Hepatocyte (in vitro differentiated cells): Measurements from ENCODE around the gene DCP2.

Experiments used
- CTCF ChIP-seq: fragments of 200-600 bp; sonication (generic); IDR thresholded peaks from 2 replicates; pipeline ENCODE4 v1.5.1; 2016; ENCODE audit warnings: antibody characterized with exemption, mild to moderate bottlenecking; ENCODE audit not compliant: poor library complexity
- EZH2 ChIP-seq: fragments of 200-600 bp; sonication (generic); IDR thresholded peaks from 2 replicates; pipeline ENCODE4 v1.6.1; 2016; ENCODE audit warnings: antibody characterized with exemption, mild to moderate bottlenecking, borderline replicate concordance

- no peak for TF ChIP-seq EZH2
- no peak for TF ChIP-seq CTCF
These were observed 10.8 kb upstream of the DCP2 start for GRCh38 chr5:112965733-112966306.
